Muscle of leg (tissue), 11 donors: ENCODE results near the gene CDCA3. TPM values are rescaled to one million over a fixed set of nuclear protein-coding genes. Genes with fewer than 3 reads are reported as not detected.
"Not testable (repeated sequence)": the region's sequence is repeated elsewhere in the genome, so short reads cannot be mapped to it uniquely, and the experiment has no call there.

ENCODE experiments used
- DNase-seq: peaks from one replicate; pipeline ENCODE4 v3.0.0; 2013
- H3K27ac ChIP-seq: one replicate; pipeline ENCODE4 v1.5.1; 2013; ENCODE audit warnings: mild to moderate bottlenecking, low read length, control low read depth
- H3K27me3 ChIP-seq: one replicate; pipeline ENCODE4 v1.6.1; 2013; ENCODE audit warnings: low read length; ENCODE audit not compliant: control insufficient read depth, insufficient read depth
- H3K36me3 ChIP-seq: one replicate; pipeline ENCODE4 v1.6.1; 2013; ENCODE audit warnings: low read length; ENCODE audit not compliant: control insufficient read depth, insufficient read depth
- H3K4me1 ChIP-seq: one replicate; pipeline ENCODE4 v1.6.1; 2013; ENCODE audit warnings: low read length; ENCODE audit not compliant: control insufficient read depth, insufficient read depth
- H3K4me3 ChIP-seq: one replicate; pipeline ENCODE4 v1.5.1; 2013; ENCODE audit warnings: low read length, control low read depth
- H3K9me3 ChIP-seq: replicated peaks from 2 replicates; pipeline ENCODE4 v1.6.1; 2013; ENCODE audit warnings: low read depth, low read length; ENCODE audit not compliant: control insufficient read depth
- WGBS: methylation state at CpG from one replicate; pipeline ENCODE4 v1.1.5; 2013; ENCODE audit warnings: missing lambda C conversion rate; ENCODE audit not compliant: insufficient coverage; 5-methylcytosine and 5-hydroxymethylcytosine counted together
- polyA plus RNA-seq, 8 donors: library from polyadenylated mRNA; unstranded; fragments of 120-200 nt; gene quantifications; one replicate each; pipeline versions ENCODE4 v1.2.1 to v1.2.3, GENCODE V29; 2013; ENCODE audit warnings: inconsistent platforms in 1 of 8, low replicate concordance in 1 of 8; ENCODE audit not compliant: insufficient read length in 8 of 8, insufficient read depth in 1 of 8
- total RNA-seq: library from RNA; stranded (reverse); fragments of 120-200 nt; gene quantifications from one replicate; pipeline ENCODE4 v1.2.4, GENCODE V29; 2013

CDCA3 gene
- total and polyA plus RNA-seq, 9 donors, result 14.0 to 27.6 (median 20.1) TPM

DNA sequence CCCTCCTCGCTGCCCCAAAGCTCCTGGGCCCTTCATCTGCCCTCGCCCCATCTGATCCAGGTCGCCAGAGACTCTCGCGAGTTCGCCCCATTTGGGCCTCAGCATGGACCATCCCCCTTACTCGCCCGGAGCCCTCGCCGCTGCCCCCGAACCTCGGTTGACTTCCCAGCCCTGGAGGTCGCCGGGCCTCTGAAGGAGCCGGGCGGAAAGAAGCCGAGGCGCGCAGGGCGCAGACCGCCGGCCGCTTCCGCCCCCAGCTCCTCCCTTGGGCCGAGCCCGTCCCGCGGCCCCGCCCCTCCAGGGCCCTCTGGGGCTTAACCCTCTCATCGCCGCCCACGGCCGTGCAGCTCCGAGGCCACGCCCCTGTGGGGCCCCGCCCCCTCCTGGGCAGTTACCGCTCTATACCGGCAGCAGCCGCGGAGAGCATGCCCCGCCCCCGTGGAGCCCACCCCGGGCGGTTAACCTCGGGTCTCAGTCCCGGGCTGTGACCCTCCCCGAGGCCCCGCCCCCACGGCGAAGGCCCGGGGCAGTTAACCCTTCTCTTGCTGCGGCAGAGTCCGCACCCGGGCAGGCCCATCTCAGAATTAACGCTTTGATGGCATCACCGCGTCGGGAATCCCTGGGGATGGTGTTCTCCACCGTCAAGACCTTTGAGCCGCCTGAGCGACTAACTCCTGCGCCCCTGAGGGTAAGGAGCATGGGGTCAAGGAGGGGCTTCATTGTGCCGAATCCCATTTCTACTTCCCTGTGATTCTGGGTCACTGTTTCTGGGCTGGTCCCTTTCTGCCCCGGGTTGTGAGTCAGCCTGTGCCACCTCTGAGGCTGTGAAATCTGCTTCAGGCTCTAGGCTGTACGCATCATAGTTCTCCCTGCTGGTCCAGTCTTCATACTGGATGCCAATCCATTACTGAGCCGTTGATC lies 22.3 kb upstream of the CDCA3 start, which contains the start of gene SPSB2:
TSS of gene SPSB2 (minus strand) at position 210 of the 921 bp plus-strand sequence. CDS start 402 bp downstream, outside the sequence.
- H3K4me3 ChIP-seq, result peak within 1 kb of the TSS; percentile 84
- DNase-seq, result peak; percentile 98
- H3K27ac ChIP-seq, result peak within 1 kb of the TSS; percentile 93
- peaks cover 35% of the 10 kb centered on the region for H3K36me3 ChIP-seq
- no peaks in the 10 kb centered on the region for H3K27me3 ChIP-seq
- H3K4me1 ChIP-seq, result peaks cover 42% of the 10 kb centered on the region
- no peaks in the 10 kb centered on the region for H3K9me3 ChIP-seq
- WGBS, result 1% methylated on average over 57 of the region's 66 CpGs

DNA sequence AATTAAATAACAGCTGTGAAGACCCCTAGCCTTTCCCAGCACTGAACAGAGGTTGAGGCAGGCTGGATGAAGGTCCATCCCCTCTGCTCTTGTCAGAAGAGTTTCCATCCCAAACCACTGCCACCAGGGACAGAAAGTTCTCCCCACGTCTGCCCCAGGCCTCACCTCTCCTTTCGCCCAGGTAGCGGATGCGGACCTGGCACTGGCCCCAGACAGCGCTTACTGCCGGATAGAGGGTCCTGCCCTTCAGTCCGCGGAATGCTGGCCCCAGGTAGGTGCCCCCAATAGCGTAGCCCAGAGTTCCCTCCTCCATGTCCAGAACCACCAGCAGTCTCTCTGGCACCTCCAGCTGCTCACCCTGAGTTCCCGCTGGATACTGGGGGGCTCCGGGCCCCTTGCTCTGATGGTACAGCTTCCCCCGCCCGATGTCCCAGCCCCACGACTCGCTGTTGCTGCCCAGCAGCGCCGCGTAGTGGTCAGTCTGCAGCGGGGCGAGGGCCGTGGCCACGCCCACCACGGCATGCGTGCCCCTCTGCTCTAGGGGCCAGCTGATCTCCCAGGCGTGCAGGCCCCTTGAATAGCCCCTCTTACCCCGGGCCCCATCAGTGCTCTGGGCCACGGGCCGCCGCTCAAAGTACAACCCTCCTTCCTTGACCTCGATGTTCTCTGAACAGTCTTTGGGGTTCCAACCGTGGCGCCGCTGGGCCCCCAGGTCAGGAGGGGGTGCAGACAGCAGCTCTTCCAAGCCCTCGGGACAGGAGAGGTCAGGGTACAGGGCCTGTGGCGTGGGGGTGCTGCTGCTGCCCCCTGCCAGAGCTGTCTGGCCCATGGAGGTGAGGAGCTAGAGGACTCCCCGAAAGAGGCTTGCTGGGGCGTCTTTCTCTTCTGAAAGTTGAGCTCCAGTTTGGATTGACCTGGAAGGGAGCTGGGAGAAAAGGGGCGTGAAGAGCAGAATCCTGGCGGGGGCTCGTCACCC lies 21.3 kb upstream of the CDCA3 start:
- Histone ChIP-seq H3K36me3 (peaks cover 35% of the 10 kb centered on the region), H3K9me3 (no peaks in the 10 kb centered on the region), H3K4me3 (peak overlapping the region; percentile 84), H3K27me3 (no peaks in the 10 kb centered on the region), H3K27ac (peak overlapping the region; percentile 88), H3K4me1 (peaks cover 45% of the 10 kb centered on the region)
- peak; percentile 90 for DNase-seq
- 2% methylated on average over 34 of the region's 40 CpGs for WGBS

- Histone ChIP-seq H3K4me3 (no peak overlapping the region), H3K27ac (no peak overlapping the region)
Measured at GRCh38 chr12:6871052-6871957, 20.2 kb upstream of the CDCA3 start.

GRCh38 chr12:6870304-6870703 lies 19.2 kb upstream of the CDCA3 start:
- not testable (repeated sequence) for H3K27ac ChIP-seq
- WGBS, result 50% methylated on average over 2 of the region's 4 CpGs

More at GRCh38 chr12:6871052-6871957, 20.2 kb upstream of the CDCA3 start:
- peaks cover 54% of the 10 kb centered on the region for H3K4me1 ChIP-seq
- H3K27me3 ChIP-seq, result no peaks in the 10 kb centered on the region
- no peak for DNase-seq
- 83% methylated on average over 9 of the region's 12 CpGs for WGBS
- peaks cover 38% of the 10 kb centered on the region for H3K36me3 ChIP-seq
- H3K9me3 ChIP-seq, result no peaks in the 10 kb centered on the region

DNA sequence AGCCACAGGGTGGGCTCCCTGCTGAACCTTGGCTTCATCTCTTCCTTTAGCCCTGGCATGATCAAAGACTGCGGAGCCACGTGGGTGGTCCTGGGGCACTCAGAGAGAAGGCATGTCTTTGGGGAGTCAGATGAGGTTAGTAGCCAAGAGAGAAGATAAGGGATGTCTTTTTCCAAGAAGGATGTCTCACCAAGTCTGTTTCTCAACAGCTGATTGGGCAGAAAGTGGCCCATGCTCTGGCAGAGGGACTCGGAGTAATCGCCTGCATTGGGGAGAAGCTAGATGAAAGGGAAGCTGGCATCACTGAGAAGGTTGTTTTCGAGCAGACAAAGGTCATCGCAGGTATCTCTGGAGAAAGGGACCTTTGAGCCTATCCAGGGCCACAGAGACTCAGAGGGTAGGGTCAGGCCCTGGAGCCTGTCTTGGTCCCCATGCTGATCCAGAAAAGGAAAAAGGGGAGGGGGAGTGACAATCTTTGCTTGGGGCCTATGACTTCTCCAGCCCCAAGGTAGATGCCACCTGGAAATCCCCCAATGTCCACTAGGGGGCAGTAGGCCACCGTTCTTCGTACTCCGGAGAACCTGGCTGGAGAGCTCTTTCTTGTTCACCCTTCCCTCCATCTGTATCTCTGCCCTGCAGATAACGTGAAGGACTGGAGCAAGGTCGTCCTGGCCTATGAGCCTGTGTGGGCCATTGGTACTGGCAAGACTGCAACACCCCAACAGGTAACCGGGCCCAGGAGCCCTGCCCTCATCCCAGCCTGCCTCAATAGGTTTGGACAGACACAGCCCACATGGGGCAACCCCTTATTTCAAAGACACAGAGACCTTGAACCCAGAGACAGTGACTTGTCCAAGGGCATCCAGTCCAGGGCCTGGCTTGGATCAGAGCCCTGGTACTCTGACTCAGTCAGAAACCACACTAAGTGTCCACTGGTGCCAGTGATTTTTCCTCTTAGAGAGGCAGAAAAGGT lies 18.2 kb upstream of the CDCA3 start:
- Histone ChIP-seq H3K4me3 (peak overlapping the region; percentile 85), H3K27ac (peak overlapping the region; percentile 93), H3K36me3 (peaks cover 52% of the 10 kb centered on the region), H3K9me3 (no peaks in the 10 kb centered on the region), H3K4me1 (peaks cover 57% of the 10 kb centered on the region), H3K27me3 (no peaks in the 10 kb centered on the region)
- peak; percentile 88 for DNase-seq
- 30% methylated on average over 12 of the region's 12 CpGs for WGBS

More at GRCh38 chr12:6870304-6870703, 19.2 kb upstream of the CDCA3 start:
- DNase-seq, H3K27me3 ChIP-seq, H3K9me3 ChIP-seq, H3K4me3 ChIP-seq: not testable (repeated sequence)
- Histone ChIP-seq H3K4me1 (peaks cover 57% of the 10 kb centered on the region), H3K36me3 (peaks cover 44% of the 10 kb centered on the region)

DNA sequence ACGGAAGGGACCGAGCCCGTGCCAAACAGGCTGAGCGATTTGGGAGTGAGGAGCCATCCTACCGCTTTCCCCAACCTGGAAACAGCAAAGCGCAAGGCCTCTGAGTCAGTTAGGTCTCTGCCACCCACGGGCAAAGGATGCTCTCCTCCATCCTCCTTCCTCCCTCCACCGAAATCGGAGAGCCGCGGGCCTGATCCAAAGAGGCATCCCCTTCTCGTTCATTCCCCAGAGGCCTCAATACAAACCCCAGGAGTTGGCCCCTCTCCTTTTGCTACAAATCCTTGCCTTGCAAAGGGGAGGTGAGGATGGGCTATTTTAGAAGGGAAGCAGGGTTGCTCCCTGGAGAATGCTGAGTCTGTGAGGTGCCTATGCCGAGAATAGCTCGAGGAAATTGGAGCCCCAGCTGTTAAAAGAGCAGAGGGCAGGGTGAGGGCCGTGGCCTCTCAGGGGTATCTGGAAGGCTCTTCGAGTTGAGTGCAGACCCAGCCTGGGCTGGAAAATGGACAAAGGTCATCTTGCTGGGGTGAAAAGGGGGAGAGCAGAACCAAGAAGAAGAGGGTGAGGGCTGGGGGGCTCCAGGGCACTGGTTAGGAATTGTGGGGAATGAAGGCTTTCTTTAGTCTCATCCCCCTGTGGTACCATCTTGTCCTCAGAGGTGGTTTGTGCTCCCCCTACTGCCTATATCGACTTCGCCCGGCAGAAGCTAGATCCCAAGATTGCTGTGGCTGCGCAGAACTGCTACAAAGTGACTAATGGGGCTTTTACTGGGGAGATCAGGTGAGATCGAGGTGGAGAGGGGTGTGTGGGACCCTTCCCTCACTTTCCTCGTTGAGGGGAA lies 17.3 kb upstream of the CDCA3 start:
- WGBS, result 0% methylated on average over 7 of the region's 22 CpGs
- Histone ChIP-seq H3K36me3 (peaks cover 61% of the 10 kb centered on the region), H3K9me3 (no peaks in the 10 kb centered on the region), H3K4me1 (peaks cover 50% of the 10 kb centered on the region), H3K27ac (peak overlapping the region; percentile 93), H3K4me3 (peak overlapping the region; percentile 85), H3K27me3 (no peaks in the 10 kb centered on the region)
- DNase-seq, result peak; percentile 70

GRCh38 chr12:6867413-6868210 lies 16.5 kb upstream of the CDCA3 start, which contains the start of gene TPI1:
TPI1 (plus strand) TSS chr12:6867531; CDS start chr12:6867567, 36 bp downstream.
- Histone ChIP-seq H3K9me3 (no peaks in the 10 kb centered on the region), H3K27ac (peak within 1 kb of the TSS; percentile 93), H3K27me3 (no peaks in the 10 kb centered on the region), H3K4me3 (peak within 1 kb of the TSS; percentile 85), H3K36me3 (peaks cover 68% of the 10 kb centered on the region), H3K4me1 (peaks cover 47% of the 10 kb centered on the region)
- WGBS, result under 1% methylated on average over 83 of the region's 86 CpGs
- DNase-seq, result peak; percentile 91
